HepG2 (cell line): ENCODE measurements around the gene FOLR2. TPM values are rescaled to one million over a fixed set of nuclear protein-coding genes. Genes with fewer than 3 reads are reported as not detected.
"Not testable (repeated sequence)": the region's sequence is repeated elsewhere in the genome, so short reads cannot be mapped to it uniquely, and the experiment has no call there.

Experiments used
- ATAC-seq: fragments of 200-7000 bp; cut with Tn5 transposase; 3 replicates; pipeline ENCODE4 v1.9.1; 2020; ENCODE audit warnings: mild to moderate bottlenecking, moderate library complexity
- Bru-seq: library from RNA; stranded (reverse); fragments of 400-500 nt; gene quantifications from one replicate; lab custom pipeline; 2021; lab: Mats Ljungman, UMichigan
- BruChase-seq, 2 experiments: library from RNA; stranded (reverse); fragments of 400-500 nt; gene quantifications; one replicate each; lab custom pipeline; 2021; lab: Mats Ljungman, UMichigan
- BruUV-seq: library from RNA; stranded (reverse); fragments of 400-500 nt; replicated peaks from 2 replicates; lab custom pipeline; 2021; lab: Mats Ljungman, UMichigan
- CTCF ChIA-PET: fragments of 300-600 bp; formaldehyde crosslinking; extraction: SDS; loops from one replicate; lab custom pipeline; 2021; ENCODE audit warnings: low total read pairs, inconsistent platforms, low intra/inter-chr PET ratio; lab: Yijun Ruan, JAX
- POLR2A ChIA-PET: fragments of 350-600 bp; sonication (Branson Sonifier 250); formaldehyde crosslinking; loops from one replicate; lab custom pipeline; 2020; ENCODE audit warnings: antibody characterized with exemption, inconsistent platforms; lab: Yijun Ruan, JAX
- DNase-seq: peaks from one replicate; pipeline ENCODE4 v3.0.0-alpha.2; 2015; ENCODE audit warnings: low spot score
- FAIRE-seq: peaks from 3 replicates; lab custom pipeline; 2011; peaks lifted over from hg19 to GRCh38; lab: Jason Lieb, UNC
- H2AFZ ChIP-seq: one replicate; pipeline ENCODE4 v1.6.1; 2011; ENCODE audit warnings: low read length, inconsistent platforms
- H3K27ac ChIP-seq: fragments of 300-600 bp; 3 replicates; pipeline ENCODE4 v1.8.0; 2011; ENCODE audit warnings: mixed run types, mild to moderate bottlenecking, mixed read lengths, low read length, inconsistent platforms; ENCODE audit not compliant: insufficient read depth; ENCODE audit errors: extremely low read length
- H3K27me3 ChIP-seq, 2 experiments: fragments of 200-600 bp in 1 of 2; 2 replicates in 1 of 2; 3 replicates in 1 of 2; pipeline versions ENCODE4 v1.6.0 to v1.8.0; 2011; ENCODE audit warnings: low read length in 2 of 2, mild to moderate bottlenecking in 2 of 2, moderate library complexity in 2 of 2, inconsistent platforms in 1 of 2; ENCODE audit not compliant: insufficient read depth in 2 of 2, control insufficient read depth in 1 of 2
- H3K36me3 ChIP-seq, 2 experiments: fragments of 200-600 bp in 1 of 2; replicated peaks in 1 of 2; 2 replicates in 1 of 2; 3 replicates in 1 of 2; pipeline versions ENCODE4 v1.5.1 to v1.8.0; 2011; ENCODE audit warnings: low read length in 2 of 2, inconsistent platforms in 1 of 2; ENCODE audit not compliant: insufficient read depth in 2 of 2, control insufficient read depth in 1 of 2
- H3K4me1 ChIP-seq: 2 replicates; pipeline ENCODE4 v1.5.1; 2012; ENCODE audit warnings: low read length, inconsistent platforms; ENCODE audit not compliant: insufficient read depth
- H3K4me2 ChIP-seq: 2 replicates; pipeline ENCODE4 v1.6.0; 2011; ENCODE audit warnings: low read depth, low read length, inconsistent platforms
- H3K4me3 ChIP-seq, 3 experiments: fragments of 200-600 bp in 1 of 3; sonication (generic), shearing (Covaris generic) in 1 of 3; replicated peaks in 1 of 3; 2 replicates each; pipeline ENCODE4 v1.5.1; 2011 to 2016; ENCODE audit warnings: low read length in 3 of 3, inconsistent platforms in 2 of 3, low read depth in 2 of 3, mild to moderate bottlenecking in 2 of 3, control low read depth in 1 of 3, mixed read lengths in 1 of 3; ENCODE audit not compliant: insufficient read depth in 1 of 3
- H3K79me2 ChIP-seq: one replicate; pipeline ENCODE4 v1.6.1; 2011; ENCODE audit warnings: low read length, inconsistent platforms; ENCODE audit not compliant: insufficient read depth
- H3K9ac ChIP-seq: 2 replicates; pipeline ENCODE4 v1.6.0; 2011; ENCODE audit warnings: mild to moderate bottlenecking, low read depth, low read length, inconsistent platforms; ENCODE audit not compliant: insufficient read depth
- H3K9me3 ChIP-seq: 2 replicates; pipeline ENCODE4 v1.5.1; 2012; ENCODE audit warnings: mild to moderate bottlenecking, low read length
- H4K20me1 ChIP-seq: 2 replicates; pipeline ENCODE4 v1.6.0; 2011; ENCODE audit warnings: inconsistent platforms, mild to moderate bottlenecking, low read length, moderate library complexity; ENCODE audit not compliant: insufficient read depth
- MAFK ChIP-seq, 2 experiments: IDR thresholded peaks in 1 of 2; conservative IDR thresholded peaks in 1 of 2; 2 replicates each; pipeline ENCODE4 v1.6.1; 2011; ENCODE audit warnings: improper control_type of control experiment in 2 of 2, low read length in 2 of 2
- TCF7L2 ChIP-seq: IDR thresholded peaks from 2 replicates; pipeline ENCODE4 v1.6.1; 2011; ENCODE audit warnings: mild to moderate bottlenecking, low read depth, low read length, moderate library complexity
- ZFP36L2 ChIP-seq: sonication (generic); formaldehyde crosslinking; IDR thresholded peaks from 2 replicates; pipeline ENCODE4 v1.4.0; 2020; ENCODE audit warnings: missing genetic modification reagents
- ZNF75D ChIP-seq: sonication (generic); formaldehyde crosslinking; IDR thresholded peaks from 2 replicates; pipeline ENCODE4 v1.8.1; 2023; ENCODE audit warnings: missing genetic modification reagents, mild to moderate bottlenecking, borderline replicate concordance
- WGBS: methylation state at CpG from one replicate; pipeline ENCODE4 v1.1.6; 2017; ENCODE audit warnings: low lambda C conversion rate; 5-methylcytosine and 5-hydroxymethylcytosine counted together
- in situ Hi-C: cut with HindIII; loops from 2 replicates; pipeline ENCODE4 v1.10.0; 2017; ENCODE audit warnings: low pct_unique_long_range_greater_than_20kb; ENCODE audit not compliant: extremely low pct_ligation_motif_present
- intact Hi-C: fragments of 100-400 bp; cut with micrococcal nuclease; formaldehyde crosslinking; loops from one replicate; pipeline ENCODE4 v1.10.0; 2022; ENCODE audit not compliant: unreplicated experiment
- long read RNA-seq, 2 experiments: library from RNA in 1 of 2; library from polyadenylated mRNA in 1 of 2; stranded (forward) in 1 of 2; unstranded in 1 of 2; transcript quantifications; one replicate each; pipeline ENCODE4 v2.0.0, GENCODE V29; 2019 to 2022
- polyA minus RNA-seq, 3 experiments: library from RNA; depleted of rRNA, polyadenylated mRNA; stranded (reverse); fragments of >200 nt; gene quantifications; 2 replicates each; pipeline ENCODE4 v1.2.3, GENCODE V29; 2011; ENCODE audit warnings: low replicate concordance in 1 of 3
- polyA plus RNA-seq, 8 experiments: library from polyadenylated mRNA; depleted of rRNA in 3 of 8; stranded (reverse) in 7 of 8; unstranded in 1 of 8; fragments of >200 nt; fragmentation: Illumina TruSeq in 4 of 8; extraction: Trizol in 4 of 8; gene quantifications; 2 replicates each; pipeline versions ENCODE4 v1.2.1 to v1.2.3, GENCODE V29; 2011 to 2016; ENCODE audit warnings: low read depth in 4 of 8, missing spikeins in 1 of 8, mixed read lengths in 1 of 8; ENCODE audit not compliant: insufficient read depth in 1 of 8
- total RNA-seq, 5 experiments: library from RNA; depleted of rRNA; stranded (reverse); fragments of >200 nt; fragmentation: Illumina TruSeq; extraction: Trizol; gene quantifications; 2 replicates each; pipeline ENCODE4 v1.2.3, GENCODE V29; 2016; ENCODE audit warnings: low read depth in 1 of 5

FOLR2 gene
- not detected in 2 replicates for total RNA-seq (2016; rRNA removed; fragmentation: Illumina TruSeq; extraction: Trizol)
- not detected in 2 replicates for total RNA-seq (2016; cell fraction: cytosol; rRNA removed; fragmentation: Illumina TruSeq; extraction: Trizol; ENCODE audit: low read depth)
- total RNA-seq (2016; cell fraction: insoluble cytoplasmic fraction; rRNA removed; fragmentation: Illumina TruSeq; extraction: Trizol) = not detected in 2 replicates
- not detected in 2 replicates for total RNA-seq (2016; cell fraction: membrane; rRNA removed; fragmentation: Illumina TruSeq; extraction: Trizol)
- not detected in 2 replicates for total RNA-seq (2016; cell fraction: nucleus; rRNA removed; fragmentation: Illumina TruSeq; extraction: Trizol)
- polyA plus RNA-seq (2011; rRNA removed) = 0.09 and 0.33 TPM in 2 replicates
- 0.15 TPM in 2 replicates for polyA plus RNA-seq (2011; cell fraction: cytosol; rRNA removed)
- not detected in 2 replicates for polyA plus RNA-seq (2011; cell fraction: nucleus; rRNA removed)
- polyA plus RNA-seq (2012) = 0.15 and 0.23 TPM in 2 replicates
- 0.15 TPM in 1 of 2 replicates, not detected in the other for polyA plus RNA-seq (2016; cell fraction: cytosol; fragmentation: Illumina TruSeq; extraction: Trizol; ENCODE audit: low read depth)
- polyA plus RNA-seq (2016; cell fraction: insoluble cytoplasmic fraction; fragmentation: Illumina TruSeq; extraction: Trizol; ENCODE audit: low read depth) = not detected in 2 replicates
- polyA plus RNA-seq (2016; cell fraction: membrane; fragmentation: Illumina TruSeq; extraction: Trizol; ENCODE audit: low read depth) = not detected in 2 replicates
- not detected in 2 replicates for polyA plus RNA-seq (2016; cell fraction: nucleus; fragmentation: Illumina TruSeq; extraction: Trizol; ENCODE audit: insufficient read depth, low read depth)
- 0.21 and 0.86 TPM in 2 replicates for polyA minus RNA-seq (2011; rRNA and poly(A)+ RNA removed; ENCODE audit: low replicate concordance)
- polyA minus RNA-seq (2011; cell fraction: cytosol; rRNA and poly(A)+ RNA removed) = not detected in 2 replicates
- not detected in 2 replicates for polyA minus RNA-seq (2011; cell fraction: nucleus; rRNA and poly(A)+ RNA removed)
- Bru-seq, nascent RNA = not detected
- not detected for BruChase-seq, experiment 1, labeled RNA remaining after a 6-hour chase
- BruChase-seq, experiment 2, labeled RNA remaining after a 2-hour chase = not detected
- long read RNA-seq, experiment 1 = 0 reads
- long read RNA-seq, experiment 2 = 0 reads

GRCh38 chr11:72216638-72217037, at the start of gene FOLR2:
Gene FOLR2, plus strand, starts transcription at chr11:72216794. Its CDS starts 1,791 bp downstream, at chr11:72218585.
- DNase-seq = no peak
- ChIA-PET CTCF (no interaction called here), POLR2A (no interaction called here)
- WGBS = 50% methylated on average over 6 of the region's 6 CpGs
- peaks cover 6% of the 10 kb centered on the region for H3K4me1 ChIP-seq
- H3K4me3 ChIP-seq = no peak within 1 kb of the TSS
- H3K79me2 ChIP-seq = no peaks in the 10 kb centered on the region
- no peaks in the 10 kb centered on the region for H3K36me3 ChIP-seq
- no peak within 1 kb of the TSS for H3K4me2 ChIP-seq
- in situ Hi-C loops = no loop called here
- TF ChIP-seq MAFK (conservative IDR thresholded peaks at IDR 0.05 in 1 of 2, IDR thresholded peaks at IDR 0.05 in 1 of 2; ENCODE audit: low read length in 2 of 2) = no peak
- no peak for TF ChIP-seq ZFP36L2 (CRISPR knock-in tag)
- TF ChIP-seq ZNF75D (CRISPR knock-in tag) = no peak
- TF ChIP-seq TCF7L2 = no peak
- no peak within 1 kb of the TSS for H3K27ac ChIP-seq
- no peak within 1 kb of the TSS for H2AFZ ChIP-seq
- H3K9ac ChIP-seq = no peak within 1 kb of the TSS
- no peaks in the 10 kb centered on the region for H4K20me1 ChIP-seq
- no peaks in the 10 kb centered on the region for H3K9me3 ChIP-seq
- no peak for ATAC-seq
- no peak for FAIRE-seq
- BruUV-seq = no TSS peak
- peaks cover 3 to 26% of the 10 kb centered on the region in 2 experiments; a peak in 3 of 5 replicates for H3K27me3 ChIP-seq
- intact Hi-C loops = no loop called here

GRCh38 chr11:72169046-72169555, 47.5 kb upstream of the FOLR2 start:
- H3K4me1 ChIP-seq, H3K27me3 ChIP-seq, H2AFZ ChIP-seq, H3K79me2 ChIP-seq, H3K27ac ChIP-seq, intact Hi-C loops, BruUV-seq, DNase-seq, H3K9me3 ChIP-seq, H3K4me2 ChIP-seq, in situ Hi-C loops, H4K20me1 ChIP-seq, CTCF ChIA-PET, POLR2A ChIA-PET, ATAC-seq, H3K36me3 ChIP-seq, FAIRE-seq, H3K4me3 ChIP-seq, H3K9ac ChIP-seq: not testable (repeated sequence)
- 86% methylated on average over 5 of the region's 5 CpGs for WGBS

- POLR2A ChIA-PET, H3K4me3 ChIP-seq, H3K36me3 ChIP-seq, BruUV-seq, FAIRE-seq, intact Hi-C loops, H3K27ac ChIP-seq, H3K9me3 ChIP-seq, H2AFZ ChIP-seq, ATAC-seq, H3K9ac ChIP-seq, CTCF ChIA-PET, in situ Hi-C loops, H3K27me3 ChIP-seq, H4K20me1 ChIP-seq, H3K79me2 ChIP-seq, DNase-seq, H3K4me2 ChIP-seq: not testable (repeated sequence)
- H3K4me1 ChIP-seq = peaks cover 10% of the 10 kb centered on the region
- WGBS = no CpG with 5 or more reads among the region's 3 CpGs
These were observed 46.8 kb upstream of the FOLR2 start for GRCh38 chr11:72169754-72170153.
